ENCODE results near the gene AAR2. TPM values are rescaled to one million over a fixed set of nuclear protein-coding genes. Genes with fewer than 3 reads are reported as not detected.

AAR2 gene
- total RNA-seq, 1 experiment from 2014 or later, result 24.9 TPM

DNA sequence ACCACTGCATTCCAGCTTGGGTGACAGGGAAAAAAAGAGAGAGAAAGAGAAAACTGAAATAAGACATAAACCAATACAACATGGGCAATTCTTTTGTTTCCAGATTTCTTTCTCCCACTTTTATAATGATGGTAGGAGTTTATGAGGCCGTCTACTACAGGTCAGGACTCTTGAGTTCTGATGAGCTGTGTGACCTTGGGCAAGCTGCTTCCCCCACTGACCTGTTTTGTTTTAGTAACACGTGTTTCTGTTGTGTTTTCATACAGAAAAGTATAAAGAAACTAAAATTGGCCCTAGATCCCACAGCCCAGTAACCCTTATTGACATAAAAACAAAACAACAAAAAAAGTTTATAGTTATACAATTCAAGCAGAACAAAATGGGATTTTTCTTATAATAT, 22.9 kb upstream of the AAR2 start:
- H3K79me2 ChIP-seq (ENCODE audit: low read length), result no peaks in the 10 kb centered on the region
- H3K4me1 ChIP-seq (ENCODE audit: low read length), result no peaks in the 10 kb centered on the region
- no peaks in the 10 kb centered on the region for H3K9me2 ChIP-seq (replicated peaks; ENCODE audit: insufficient read depth, low read length)
- H3K4me2 ChIP-seq (ENCODE audit: low read depth, low read length, poor library complexity, severe bottlenecking), result no peak overlapping the region
- no peak overlapping the region for H3K27ac ChIP-seq (ENCODE audit: low read length)
- DNase-seq, result no peak
- no peaks in the 10 kb centered on the region for H3K27me3 ChIP-seq (ENCODE audit: low read length)
- no peaks in the 10 kb centered on the region for H4K20me1 ChIP-seq (ENCODE audit: insufficient read depth, low read depth, low read length)
- no peaks in the 10 kb centered on the region for H3K9me3 ChIP-seq (ENCODE audit: low read length)
- H3K9ac ChIP-seq (ENCODE audit: low read length), result no peak overlapping the region
- no peak overlapping the region for H2AFZ ChIP-seq (ENCODE audit: low read length)
- no peaks in the 10 kb centered on the region for H3K36me3 ChIP-seq (ENCODE audit: insufficient read depth, low read length)
- no peak overlapping the region for H3K4me3 ChIP-seq (ENCODE audit: low read length)

DNA sequence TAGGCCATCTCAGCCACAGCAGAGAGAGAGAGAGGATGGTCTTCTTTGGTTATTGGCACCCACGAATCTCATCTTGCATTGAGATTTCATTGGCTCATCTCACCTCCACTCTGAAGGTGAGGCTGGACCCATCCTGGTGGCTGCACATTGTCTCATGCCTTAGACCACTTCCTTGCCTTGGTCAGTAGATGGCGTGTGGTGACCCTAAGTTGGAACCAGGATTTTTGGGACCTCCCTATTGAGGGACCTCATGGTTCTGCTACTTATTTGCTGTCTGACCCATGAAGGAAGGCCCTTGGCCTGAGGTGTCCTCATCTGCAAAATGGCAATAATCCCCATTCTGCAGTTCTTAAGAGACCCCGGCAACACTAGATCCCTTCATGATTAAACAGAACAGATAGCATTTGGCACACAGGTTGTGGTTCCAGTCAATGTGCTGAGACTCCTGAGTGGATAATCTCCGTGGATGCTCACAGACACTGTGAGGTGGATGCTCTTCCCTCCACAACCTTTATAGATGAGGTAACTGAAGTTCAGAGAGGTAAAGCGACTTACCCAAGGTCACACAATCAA, 21.5 kb upstream of the AAR2 start:
- no peaks in the 10 kb centered on the region for H3K9me3 ChIP-seq (ENCODE audit: low read length)
- H3K4me3 ChIP-seq (ENCODE audit: low read length), result no peak overlapping the region
- no peaks in the 10 kb centered on the region for H3K36me3 ChIP-seq (ENCODE audit: insufficient read depth, low read length)
- no peak overlapping the region for H3K4me2 ChIP-seq (ENCODE audit: low read depth, low read length, poor library complexity, severe bottlenecking)
- no peak overlapping the region for H3K27ac ChIP-seq (ENCODE audit: low read length)
- H3K27me3 ChIP-seq (ENCODE audit: low read length), result no peaks in the 10 kb centered on the region
- no peaks in the 10 kb centered on the region for H3K9me2 ChIP-seq (replicated peaks; ENCODE audit: insufficient read depth, low read length)
- H2AFZ ChIP-seq (ENCODE audit: low read length), result no peak overlapping the region
- no peaks in the 10 kb centered on the region for H3K79me2 ChIP-seq (ENCODE audit: low read length)
- H4K20me1 ChIP-seq (ENCODE audit: insufficient read depth, low read depth, low read length), result no peaks in the 10 kb centered on the region
- H3K4me1 ChIP-seq (ENCODE audit: low read length), result no peaks in the 10 kb centered on the region
- H3K9ac ChIP-seq (ENCODE audit: low read length), result no peak overlapping the region
- peak; percentile 77 for DNase-seq

DNA sequence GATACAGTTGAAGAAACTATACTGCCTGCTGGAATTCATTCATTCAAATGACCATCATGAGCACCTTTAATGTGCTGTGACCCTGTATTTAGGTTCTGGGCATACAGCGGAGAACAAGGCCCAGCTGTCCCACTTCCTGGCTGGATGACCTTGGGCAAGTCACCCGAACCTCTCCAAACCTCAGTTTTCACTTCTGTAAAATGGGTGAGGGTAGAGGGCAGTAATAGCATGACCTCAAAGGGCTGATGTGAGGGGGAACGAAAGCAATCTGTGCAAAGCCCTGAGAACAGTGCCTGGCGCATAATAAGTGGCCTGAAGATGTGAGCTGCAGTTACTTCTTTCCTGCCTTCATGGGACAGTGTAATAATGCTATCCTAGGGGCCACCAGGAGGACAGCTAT, 20.5 kb upstream of the AAR2 start:
- Histone ChIP-seq H3K79me2 (ENCODE audit: low read length) (no peaks in the 10 kb centered on the region), H3K4me3 (ENCODE audit: low read length) (no peak overlapping the region), H4K20me1 (ENCODE audit: insufficient read depth, low read depth, low read length) (no peaks in the 10 kb centered on the region)

DNA sequence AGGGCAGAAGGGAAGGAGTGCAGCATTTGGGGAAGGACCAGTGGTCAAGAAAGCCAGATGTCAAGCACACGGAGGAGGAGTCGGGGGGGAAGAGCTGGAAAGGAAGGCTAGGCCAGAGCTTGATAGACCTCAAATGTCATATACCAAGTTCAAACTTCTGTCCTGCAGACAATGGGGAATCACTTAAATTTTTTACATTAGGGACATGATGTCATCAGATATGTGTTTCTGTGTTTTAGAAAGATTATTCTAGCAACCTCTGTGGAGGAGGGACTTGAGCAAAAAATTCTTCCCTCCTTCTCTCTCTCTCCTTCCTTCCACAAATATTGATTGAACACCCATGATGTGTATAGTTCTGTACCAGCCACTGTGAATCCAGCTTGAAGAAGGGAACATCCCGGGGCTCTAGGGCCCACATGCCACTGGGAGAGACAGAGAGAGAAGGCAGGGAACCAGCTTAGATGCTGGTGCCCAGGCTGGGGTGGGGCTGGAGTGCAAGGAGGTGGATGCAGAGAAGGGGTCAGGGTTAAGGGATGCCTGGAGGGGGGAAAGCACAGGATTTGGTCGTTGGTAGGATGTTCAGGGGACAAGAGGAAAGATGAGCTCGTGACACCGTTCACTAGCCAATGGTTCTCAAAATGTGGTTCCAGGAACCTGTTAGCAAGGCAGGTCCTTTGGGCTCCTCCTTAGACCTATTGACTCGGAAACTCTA, 19.8 kb upstream of the AAR2 start:
- no peaks in the 10 kb centered on the region for H3K4me1 ChIP-seq (ENCODE audit: low read length)
- H3K9me3 ChIP-seq (ENCODE audit: low read length), result no peaks in the 10 kb centered on the region
- no peaks in the 10 kb centered on the region for H3K9me2 ChIP-seq (replicated peaks; ENCODE audit: insufficient read depth, low read length)
- H3K36me3 ChIP-seq (ENCODE audit: insufficient read depth, low read length), result no peaks in the 10 kb centered on the region
- DNase-seq, result no peak
- no peak overlapping the region for H3K9ac ChIP-seq (ENCODE audit: low read length)
- no peak overlapping the region for H3K4me2 ChIP-seq (ENCODE audit: low read depth, low read length, poor library complexity, severe bottlenecking)
- H3K79me2 ChIP-seq (ENCODE audit: low read length), result no peaks in the 10 kb centered on the region
- H3K27ac ChIP-seq (ENCODE audit: low read length), result no peak overlapping the region
- no peak overlapping the region for H2AFZ ChIP-seq (ENCODE audit: low read length)
- H3K4me3 ChIP-seq (ENCODE audit: low read length), result no peak overlapping the region
- H4K20me1 ChIP-seq (ENCODE audit: insufficient read depth, low read depth, low read length), result no peaks in the 10 kb centered on the region
- H3K27me3 ChIP-seq (ENCODE audit: low read length), result no peaks in the 10 kb centered on the region

More for the DNA sequence above, 20.5 kb upstream of the AAR2 start:
- Histone ChIP-seq H3K27ac (ENCODE audit: low read length) (no peak overlapping the region), H3K9me2 (replicated peaks; ENCODE audit: insufficient read depth, low read length) (no peaks in the 10 kb centered on the region), H3K4me2 (ENCODE audit: low read depth, low read length, poor library complexity, severe bottlenecking) (no peak overlapping the region), H3K9ac (ENCODE audit: low read length) (no peak overlapping the region), H3K27me3 (ENCODE audit: low read length) (no peaks in the 10 kb centered on the region), H2AFZ (ENCODE audit: low read length) (no peak overlapping the region), H3K4me1 (ENCODE audit: low read length) (no peaks in the 10 kb centered on the region), H3K9me3 (ENCODE audit: low read length) (no peaks in the 10 kb centered on the region), H3K36me3 (ENCODE audit: insufficient read depth, low read length) (no peaks in the 10 kb centered on the region)
- no peak for DNase-seq

DNA sequence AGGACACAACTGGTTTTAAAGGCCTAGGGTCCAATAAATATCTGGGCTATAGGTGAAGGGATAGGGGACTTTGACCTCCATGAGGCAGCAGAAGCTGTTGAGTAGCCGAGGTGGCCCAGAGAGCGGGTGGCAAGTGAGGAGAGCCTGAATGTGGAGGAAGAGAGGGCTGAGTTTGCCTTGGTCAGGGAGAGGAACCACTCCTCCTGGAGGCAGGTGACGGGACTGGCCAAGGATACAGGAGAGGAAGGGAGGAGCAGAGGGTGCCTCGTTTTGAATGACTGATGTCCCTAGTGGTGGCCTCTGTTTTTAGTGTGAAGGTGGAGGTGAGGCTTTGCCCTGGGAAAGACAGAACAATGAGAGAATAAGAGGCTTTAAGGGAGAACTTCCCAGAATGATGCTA, 19.1 kb upstream of the AAR2 start:
- Histone ChIP-seq H3K4me2 (ENCODE audit: low read depth, low read length, poor library complexity, severe bottlenecking) (no peak overlapping the region), H3K4me1 (ENCODE audit: low read length) (no peaks in the 10 kb centered on the region), H2AFZ (ENCODE audit: low read length) (no peak overlapping the region), H3K9me2 (replicated peaks; ENCODE audit: insufficient read depth, low read length) (no peaks in the 10 kb centered on the region), H3K9me3 (ENCODE audit: low read length) (no peaks in the 10 kb centered on the region), H3K27me3 (ENCODE audit: low read length) (no peaks in the 10 kb centered on the region), H4K20me1 (ENCODE audit: insufficient read depth, low read depth, low read length) (no peaks in the 10 kb centered on the region), H3K36me3 (ENCODE audit: insufficient read depth, low read length) (no peaks in the 10 kb centered on the region), H3K79me2 (ENCODE audit: low read length) (no peaks in the 10 kb centered on the region), H3K9ac (ENCODE audit: low read length) (no peak overlapping the region), H3K4me3 (ENCODE audit: low read length) (no peak overlapping the region), H3K27ac (ENCODE audit: low read length) (no peak overlapping the region)
- DNase-seq, result peak; percentile 50

DNA sequence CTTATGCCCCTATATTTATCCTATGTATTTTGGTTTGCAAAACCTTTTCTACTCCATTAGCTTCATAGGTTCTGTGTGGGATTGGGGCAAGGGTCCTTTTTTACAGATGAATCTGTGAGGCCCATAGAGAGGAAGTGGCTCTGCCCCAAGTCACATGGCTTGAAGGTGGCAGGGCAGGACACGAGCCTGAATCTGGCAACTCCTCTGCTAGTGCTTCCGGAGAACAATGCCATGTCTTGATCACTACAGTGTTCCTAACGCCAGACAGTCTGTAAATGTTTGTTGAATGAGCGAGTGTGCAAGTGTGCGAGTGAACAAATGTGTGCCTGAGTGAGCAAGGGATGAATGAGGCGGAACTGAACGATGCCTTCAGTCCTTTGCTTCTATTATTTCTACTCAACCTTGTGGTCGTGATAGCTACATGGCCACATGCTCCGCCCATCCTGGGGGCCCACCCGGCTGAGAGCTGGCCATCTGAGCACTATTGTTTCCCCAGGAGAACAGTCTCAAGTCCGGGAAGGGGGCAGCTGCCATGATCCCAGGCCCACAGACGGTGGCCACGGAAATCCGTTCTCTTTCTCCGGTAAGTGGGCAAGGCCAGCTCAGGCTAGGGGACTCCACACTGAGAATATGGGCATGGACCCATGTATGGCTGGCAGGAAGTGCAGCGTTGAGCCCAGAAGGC, 17.8 kb upstream of the AAR2 start:
- Histone ChIP-seq H4K20me1 (ENCODE audit: insufficient read depth, low read depth, low read length) (no peaks in the 10 kb centered on the region), H3K27ac (ENCODE audit: low read length) (no peak overlapping the region), H2AFZ (ENCODE audit: low read length) (no peak overlapping the region), H3K4me1 (ENCODE audit: low read length) (no peaks in the 10 kb centered on the region), H3K79me2 (ENCODE audit: low read length) (no peaks in the 10 kb centered on the region), H3K27me3 (ENCODE audit: low read length) (no peaks in the 10 kb centered on the region), H3K36me3 (ENCODE audit: insufficient read depth, low read length) (no peaks in the 10 kb centered on the region), H3K4me2 (ENCODE audit: low read depth, low read length, poor library complexity, severe bottlenecking) (no peak overlapping the region), H3K9me3 (ENCODE audit: low read length) (no peaks in the 10 kb centered on the region), H3K9me2 (replicated peaks; ENCODE audit: insufficient read depth, low read length) (no peaks in the 10 kb centered on the region), H3K4me3 (ENCODE audit: low read length) (no peak overlapping the region), H3K9ac (ENCODE audit: low read length) (no peak overlapping the region)
- no peak for DNase-seq

DNA sequence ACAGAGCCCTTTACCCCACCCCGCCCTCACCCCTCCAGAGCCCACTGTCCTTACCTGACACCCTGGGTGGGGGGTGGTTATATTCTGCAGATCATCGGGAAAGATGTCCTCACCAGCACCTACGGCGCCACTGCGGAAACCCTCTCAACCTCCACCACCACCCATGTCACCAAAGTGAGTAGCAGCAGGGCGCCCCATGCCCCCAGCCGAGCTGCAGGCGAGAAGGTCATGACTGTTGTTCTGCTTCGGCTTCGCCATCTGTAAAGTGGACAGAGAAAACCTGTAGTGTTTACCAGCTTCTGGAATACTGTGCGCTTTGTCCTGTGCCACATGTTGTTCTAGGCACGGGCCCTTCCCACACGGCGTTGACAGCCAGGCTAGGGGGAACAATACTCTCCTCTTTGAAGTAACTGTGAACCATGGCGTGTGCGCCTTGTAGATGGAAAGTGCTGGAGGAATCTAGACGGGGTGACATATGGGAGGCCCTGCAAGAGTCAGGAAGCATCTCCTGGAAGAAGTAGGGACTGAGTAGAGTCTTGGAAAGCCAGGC, 16.5 kb upstream of the AAR2 start:
- no peak overlapping the region for H3K4me2 ChIP-seq (ENCODE audit: low read depth, low read length, poor library complexity, severe bottlenecking)
- no peak overlapping the region for H3K9ac ChIP-seq (ENCODE audit: low read length)
- no peak overlapping the region for H3K4me3 ChIP-seq (ENCODE audit: low read length)
- no peak overlapping the region for H2AFZ ChIP-seq (ENCODE audit: low read length)
- no peaks in the 10 kb centered on the region for H3K9me3 ChIP-seq (ENCODE audit: low read length)
- H3K27me3 ChIP-seq (ENCODE audit: low read length), result no peaks in the 10 kb centered on the region
- H4K20me1 ChIP-seq (ENCODE audit: insufficient read depth, low read depth, low read length), result no peaks in the 10 kb centered on the region
- H3K9me2 ChIP-seq (replicated peaks; ENCODE audit: insufficient read depth, low read length), result no peaks in the 10 kb centered on the region
- no peak for DNase-seq
- no peaks in the 10 kb centered on the region for H3K36me3 ChIP-seq (ENCODE audit: insufficient read depth, low read length)
- H3K79me2 ChIP-seq (ENCODE audit: low read length), result no peaks in the 10 kb centered on the region
- H3K27ac ChIP-seq (ENCODE audit: low read length), result no peak overlapping the region
- no peaks in the 10 kb centered on the region for H3K4me1 ChIP-seq (ENCODE audit: low read length)

DNA sequence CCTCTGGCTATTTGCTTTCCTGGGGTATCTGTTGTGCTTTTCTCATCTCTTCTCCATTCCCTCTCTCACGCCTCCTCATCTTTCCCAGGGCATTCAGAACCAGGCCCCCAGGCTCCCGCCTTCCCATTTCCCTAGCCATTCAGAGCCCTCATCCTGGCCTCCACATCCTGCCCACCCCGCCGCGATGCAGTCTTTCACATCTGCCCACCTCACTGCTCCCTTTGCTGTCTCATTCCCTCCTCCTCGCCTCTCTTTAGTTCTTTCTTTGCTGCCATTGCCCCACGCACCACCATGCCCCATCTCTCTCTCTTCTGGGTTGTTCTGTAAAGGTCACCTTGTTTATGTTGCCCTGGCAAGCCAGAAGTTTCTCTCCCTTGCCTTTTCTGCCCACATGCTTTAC, 10.6 kb upstream of the AAR2 start:
- H3K27ac ChIP-seq (ENCODE audit: low read length), result no peak overlapping the region
- H3K9me2 ChIP-seq (replicated peaks; ENCODE audit: insufficient read depth, low read length), result no peaks in the 10 kb centered on the region
- H3K4me3 ChIP-seq (ENCODE audit: low read length), result no peak overlapping the region
- H3K79me2 ChIP-seq (ENCODE audit: low read length), result no peaks in the 10 kb centered on the region
- no peak overlapping the region for H3K4me2 ChIP-seq (ENCODE audit: low read depth, low read length, poor library complexity, severe bottlenecking)
- no peaks in the 10 kb centered on the region for H4K20me1 ChIP-seq (ENCODE audit: insufficient read depth, low read depth, low read length)
- no peaks in the 10 kb centered on the region for H3K27me3 ChIP-seq (ENCODE audit: low read length)
- H3K4me1 ChIP-seq (ENCODE audit: low read length), result no peaks in the 10 kb centered on the region
- DNase-seq, result no peak
- H2AFZ ChIP-seq (ENCODE audit: low read length), result no peak overlapping the region
- H3K9ac ChIP-seq (ENCODE audit: low read length), result no peak overlapping the region
- no peaks in the 10 kb centered on the region for H3K36me3 ChIP-seq (ENCODE audit: insufficient read depth, low read length)
- H3K9me3 ChIP-seq (ENCODE audit: low read length), result no peaks in the 10 kb centered on the region
